ENCODE results near the gene ZNF512. TPM values are rescaled to one million over a fixed set of nuclear protein-coding genes. Genes with fewer than 3 reads are reported as not detected.

The ZNF512 gene
- total RNA-seq, 6 donors from 2014 or later = 19.5 to 74.4 (median 26.4) TPM

GRCh38 chr2:27636766-27637165 is 53.9 kb downstream of the ZNF512 start:
- Histone ChIP-seq H3K36me3 (peaks cover 34 to 98% (median 74%) of the 10 kb centered on the region in 4 donors), H3K9me3 (no peaks in the 10 kb centered on the region), H3K27me3 (no peaks in the 10 kb centered on the region), H3K27ac (no peak overlapping the region), H3K4me3 (no peak overlapping the region), H3K4me1 (no peaks in the 10 kb centered on the region)
- WGBS, 2 donors = 95 to 98% methylated on average over 4 to 5 of the region's 5 CpGs
- ATAC-seq (ENCODE audit: low FRiP score in 2 of 2) = no peak
- TF ChIP-seq POLR2AphosphoS5 (IDR thresholded peaks at IDR 0.05) = no peak
- no peak for TF ChIP-seq CTCF (IDR thresholded peaks at IDR 0.05)
- DNase-seq = no peak

GRCh38 chr2:27638037-27638637 is 55.3 kb downstream of the ZNF512 start:
- H3K36me3 ChIP-seq = peaks cover 38 to 100% (median 74%) of the 10 kb centered on the region in 4 donors
- no peaks in the 10 kb centered on the region for H3K4me1 ChIP-seq
- WGBS, 2 donors = 84 to 88% methylated on average over 3 of the region's 3 CpGs
- no peak for ATAC-seq (ENCODE audit: low FRiP score in 2 of 2)
- no peak for TF ChIP-seq POLR2AphosphoS5 (IDR thresholded peaks at IDR 0.05)
- TF ChIP-seq POLR2A (IDR thresholded peaks at IDR 0.05) = no peak
- TF ChIP-seq CTCF (IDR thresholded peaks at IDR 0.05) = no peak
- TF ChIP-seq EP300 (IDR thresholded peaks at IDR 0.05) = no peak
- DNase-seq = no peak
- no peak overlapping the region for H3K4me3 ChIP-seq
- H3K27me3 ChIP-seq = no peaks in the 10 kb centered on the region
- H3K9me3 ChIP-seq = no peaks in the 10 kb centered on the region
- H3K27ac ChIP-seq = no peak overlapping the region

- Histone ChIP-seq H3K27me3 (no peaks in the 10 kb centered on the region), H3K4me1 (no peaks in the 10 kb centered on the region), H3K9me3 (no peaks in the 10 kb centered on the region), H3K27ac (no peak overlapping the region), H3K36me3 (peaks cover 42 to 100% (median 70%) of the 10 kb centered on the region in 4 donors), H3K4me3 (no peak overlapping the region)
- ATAC-seq (ENCODE audit: low FRiP score in 2 of 2) = no peak
- 56 to 87% methylated on average over 3 of the region's 3 CpGs for WGBS, 2 donors
- DNase-seq = no peak
- TF ChIP-seq POLR2AphosphoS5 (IDR thresholded peaks at IDR 0.05) = no peak
- no peak for TF ChIP-seq CTCF (IDR thresholded peaks at IDR 0.05)
- TF ChIP-seq EP300 (IDR thresholded peaks at IDR 0.05) = no peak
- no peak for TF ChIP-seq POLR2A (IDR thresholded peaks at IDR 0.05)
Observed at GRCh38 chr2:27638709-27639108, 55.9 kb downstream of the ZNF512 start.

- Histone ChIP-seq H3K4me3 (no peak overlapping the region), H3K36me3 (peaks cover 32 to 100% (median 65%) of the 10 kb centered on the region in 4 donors)
- 89 to 93% methylated on average over 2 of the region's 2 CpGs for WGBS, 2 donors
Observed at GRCh38 chr2:27640722-27641245, 57.9 kb downstream of the ZNF512 start.

More at GRCh38 chr2:27640722-27641245, 57.9 kb downstream of the ZNF512 start:
- Histone ChIP-seq H3K9me3 (no peaks in the 10 kb centered on the region), H3K27me3 (no peaks in the 10 kb centered on the region), H3K4me1 (no peaks in the 10 kb centered on the region), H3K27ac (no peak overlapping the region)
- TF ChIP-seq POLR2A (IDR thresholded peaks at IDR 0.05) (no peak), POLR2AphosphoS5 (IDR thresholded peaks at IDR 0.05) (no peak), CTCF (IDR thresholded peaks at IDR 0.05) (no peak), EP300 (IDR thresholded peaks at IDR 0.05) (no peak)
- no peak for ATAC-seq (ENCODE audit: low FRiP score in 2 of 2)
- no peak for DNase-seq

Measured in upper lobe of left lung (tissue), 6 donors.